HepG2 (cell line): ENCODE data around the gene CACNA1C.

ENCODE experiments used
- DNMT1 ChIP-seq: sonication (generic); formaldehyde crosslinking; IDR thresholded peaks from 2 replicates; pipeline ENCODE4 v1.5.1; 2020; ENCODE audit warnings: mild to moderate bottlenecking, missing genetic modification reagents
- FOSL1 ChIP-seq: sonication (generic); formaldehyde crosslinking; IDR thresholded peaks from 2 replicates; pipeline ENCODE4 v1.9.0; 2021; ENCODE audit warnings: missing genetic modification reagents, borderline replicate concordance
- REST ChIP-seq, 2 experiments: IDR thresholded peaks; 2 replicates each; pipeline ENCODE4 v1.6.1; 2011 to 2012; ENCODE audit warnings: low read length in 2 of 2, borderline replicate concordance in 1 of 2, low read depth in 1 of 2, mild to moderate bottlenecking in 1 of 2, moderate library complexity in 1 of 2
- ZFP36L1 ChIP-seq: sonication (generic); formaldehyde crosslinking; IDR thresholded peaks from 2 replicates; pipeline ENCODE4 v1.8.0; 2022; ENCODE audit warnings: mild to moderate bottlenecking, missing genetic modification reagents, moderate library complexity
- ZNF232 ChIP-seq: sonication (generic); formaldehyde crosslinking; IDR thresholded peaks from 2 replicates; pipeline ENCODE4 v1.4.0; 2020; ENCODE audit warnings: missing genetic modification reagents, borderline replicate concordance

- TF ChIP-seq ZFP36L1 (CRISPR knock-in tag) (no peak), ZNF232 (CRISPR knock-in tag) (no peak), FOSL1 (CRISPR knock-in tag) (no peak), REST (IDR thresholded peaks at IDR 0.05; ENCODE audit: borderline replicate concordance in 1 of 2, low read depth in 1 of 2, low read length in 2 of 2) (no peak), DNMT1 (CRISPR knock-in tag) (no peak)
These were observed 138.2 kb downstream of the CACNA1C start for GRCh38 chr12:2190896-2191533.
